ENCODE data around the gene PCBP2.
"Not testable (repeated sequence)": the region's sequence is repeated elsewhere in the genome, so short reads cannot be mapped to it uniquely, and the experiment has no call there.

The PCBP2 gene

GRCh38 chr12:53427905-53428594, 23.9 kb upstream of the PCBP2 start:
- H3K27me3 Mint-ChIP-seq: no peaks in the 10 kb centered on the region
- no peaks in the 10 kb centered on the region for H3K9me3 Mint-ChIP-seq
- peak overlapping the region; percentile 23 for H3K27ac Mint-ChIP-seq
- H3K4me3 Mint-ChIP-seq: no peak overlapping the region
- no peaks in the 10 kb centered on the region for H3K36me3 Mint-ChIP-seq (ENCODE audit: low read depth)
- peaks cover 15% of the 10 kb centered on the region for H3K4me1 Mint-ChIP-seq (ENCODE audit: low read depth)

GRCh38 chr12:53428741-53429140, 23.2 kb upstream of the PCBP2 start:
- H3K36me3 Mint-ChIP-seq (ENCODE audit: low read depth): no peaks in the 10 kb centered on the region
- no peaks in the 10 kb centered on the region for H3K27me3 Mint-ChIP-seq
- H3K4me1 Mint-ChIP-seq (ENCODE audit: low read depth): peaks cover 15% of the 10 kb centered on the region
- no peak overlapping the region for H3K4me3 Mint-ChIP-seq
- no peaks in the 10 kb centered on the region for H3K9me3 Mint-ChIP-seq
- H3K27ac Mint-ChIP-seq: no peak overlapping the region

GRCh38 chr12:53430116-53430515, 21.8 kb upstream of the PCBP2 start:
- Mint-ChIP-seq H3K4me1 (ENCODE audit: low read depth) (peaks cover 15% of the 10 kb centered on the region), H3K27ac (peak overlapping the region; percentile 32), H3K4me3 (no peak overlapping the region), H3K36me3 (ENCODE audit: low read depth) (no peaks in the 10 kb centered on the region), H3K27me3 (no peaks in the 10 kb centered on the region), H3K9me3 (no peaks in the 10 kb centered on the region)

GRCh38 chr12:53431187-53431586, 20.7 kb upstream of the PCBP2 start:
- Mint-ChIP-seq H3K27me3 (no peaks in the 10 kb centered on the region), H3K9me3 (no peaks in the 10 kb centered on the region), H3K36me3 (ENCODE audit: low read depth) (no peaks in the 10 kb centered on the region), H3K27ac (no peak overlapping the region), H3K4me3 (no peak overlapping the region), H3K4me1 (ENCODE audit: low read depth) (peaks cover 15% of the 10 kb centered on the region)

- H3K27ac Mint-ChIP-seq; H3K27me3 Mint-ChIP-seq; H3K36me3 Mint-ChIP-seq (ENCODE audit: low read depth); H3K9me3 Mint-ChIP-seq; H3K4me3 Mint-ChIP-seq; H3K4me1 Mint-ChIP-seq (ENCODE audit: low read depth): not testable (repeated sequence)
Observed at GRCh38 chr12:53435326-53435725, 16.6 kb upstream of the PCBP2 start.

GRCh38 chr12:53439582-53439981, 12.3 kb upstream of the PCBP2 start:
- H3K27me3 Mint-ChIP-seq, H3K27ac Mint-ChIP-seq, H3K9me3 Mint-ChIP-seq: not testable (repeated sequence)
- H3K4me1 Mint-ChIP-seq (ENCODE audit: low read depth): peaks cover 27% of the 10 kb centered on the region
- peaks cover 16% of the 10 kb centered on the region for H3K36me3 Mint-ChIP-seq (ENCODE audit: low read depth)
- peak overlapping the region; percentile 17 for H3K4me3 Mint-ChIP-seq

GRCh38 chr12:53441040-53441833, 10.7 kb upstream of the PCBP2 start, which contains the start of gene PRR13:
TSS of gene PRR13 (plus strand) at chr12:53441734. CDS start at chr12:53442715, 981 bp downstream.
- Mint-ChIP-seq H3K4me1 (ENCODE audit: low read depth) (peaks cover 39% of the 10 kb centered on the region), H3K27me3 (no peaks in the 10 kb centered on the region), H3K9me3 (no peaks in the 10 kb centered on the region), H3K4me3 (peak within 1 kb of the TSS; percentile 96), H3K27ac (peak within 1 kb of the TSS; percentile 95), H3K36me3 (ENCODE audit: low read depth) (peaks cover 30% of the 10 kb centered on the region)

- Mint-ChIP-seq H3K4me3 (peak overlapping the region; percentile 96), H3K27me3 (no peaks in the 10 kb centered on the region), H3K27ac (peak overlapping the region; percentile 50), H3K9me3 (no peaks in the 10 kb centered on the region), H3K4me1 (ENCODE audit: low read depth) (peaks cover 42% of the 10 kb centered on the region), H3K36me3 (ENCODE audit: low read depth) (peaks cover 49% of the 10 kb centered on the region)
Observed at GRCh38 chr12:53443955-53444354, 7.9 kb upstream of the PCBP2 start.

GRCh38 chr12:53444593-53445325, 7.1 kb upstream of the PCBP2 start:
- Mint-ChIP-seq H3K4me1 (ENCODE audit: low read depth) (peaks cover 39% of the 10 kb centered on the region), H3K36me3 (ENCODE audit: low read depth) (peaks cover 49% of the 10 kb centered on the region), H3K4me3 (peak overlapping the region; percentile 38), H3K27ac (peak overlapping the region; percentile 65)
- H3K27me3 Mint-ChIP-seq, H3K9me3 Mint-ChIP-seq: not testable (repeated sequence)

- Mint-ChIP-seq H3K4me3 (no peak overlapping the region), H3K9me3 (no peaks in the 10 kb centered on the region), H3K4me1 (ENCODE audit: low read depth) (peaks cover 45% of the 10 kb centered on the region), H3K36me3 (ENCODE audit: low read depth) (peaks cover 59% of the 10 kb centered on the region), H3K27me3 (no peaks in the 10 kb centered on the region), H3K27ac (peak overlapping the region; percentile 26)
Observed at GRCh38 chr12:53450936-53451335, 966 bp upstream of the PCBP2 start.

GRCh38 chr12:53452159-53453077, 516 bp downstream of the PCBP2 start:
- H3K27ac Mint-ChIP-seq: peak overlapping the region; percentile 99
- no peaks in the 10 kb centered on the region for H3K9me3 Mint-ChIP-seq
- H3K27me3 Mint-ChIP-seq: no peaks in the 10 kb centered on the region
- H3K36me3 Mint-ChIP-seq (ENCODE audit: low read depth): peaks cover 61% of the 10 kb centered on the region
- H3K4me1 Mint-ChIP-seq (ENCODE audit: low read depth): peaks cover 47% of the 10 kb centered on the region
- peak overlapping the region; percentile 94 for H3K4me3 Mint-ChIP-seq

- peak overlapping the region; percentile 94 for H3K4me3 Mint-ChIP-seq
- no peaks in the 10 kb centered on the region for H3K27me3 Mint-ChIP-seq
- peak overlapping the region; percentile 99 for H3K27ac Mint-ChIP-seq
- peaks cover 67% of the 10 kb centered on the region for H3K36me3 Mint-ChIP-seq (ENCODE audit: low read depth)
- H3K9me3 Mint-ChIP-seq: no peaks in the 10 kb centered on the region
- peaks cover 54% of the 10 kb centered on the region for H3K4me1 Mint-ChIP-seq (ENCODE audit: low read depth)
Observed at GRCh38 chr12:53453953-53454640, 2.2 kb downstream of the PCBP2 start.

GRCh38 chr12:53454707-53455106, 2.8 kb downstream of the PCBP2 start:
- Mint-ChIP-seq H3K27me3 (no peaks in the 10 kb centered on the region), H3K27ac (peak overlapping the region; percentile 99), H3K4me1 (ENCODE audit: low read depth) (peaks cover 58% of the 10 kb centered on the region), H3K36me3 (ENCODE audit: low read depth) (peaks cover 73% of the 10 kb centered on the region), H3K4me3 (peak overlapping the region; percentile 94), H3K9me3 (no peaks in the 10 kb centered on the region)

All from stimulated activated naive CD8-positive, alpha-beta T cell treated with anti-CD3 and anti-CD28 coated beads, Interleukin-15, Interleukin-2, amounts not matched to agents 100 ng/mL and 50 ng/mL, for 24 hours (primary cell).